ENCODE results near the gene ZIC5.
"Not testable (repeated sequence)": the region's sequence is repeated elsewhere in the genome, so short reads cannot be mapped to it uniquely, and the experiment has no call there.

Gene ZIC5

DNA sequence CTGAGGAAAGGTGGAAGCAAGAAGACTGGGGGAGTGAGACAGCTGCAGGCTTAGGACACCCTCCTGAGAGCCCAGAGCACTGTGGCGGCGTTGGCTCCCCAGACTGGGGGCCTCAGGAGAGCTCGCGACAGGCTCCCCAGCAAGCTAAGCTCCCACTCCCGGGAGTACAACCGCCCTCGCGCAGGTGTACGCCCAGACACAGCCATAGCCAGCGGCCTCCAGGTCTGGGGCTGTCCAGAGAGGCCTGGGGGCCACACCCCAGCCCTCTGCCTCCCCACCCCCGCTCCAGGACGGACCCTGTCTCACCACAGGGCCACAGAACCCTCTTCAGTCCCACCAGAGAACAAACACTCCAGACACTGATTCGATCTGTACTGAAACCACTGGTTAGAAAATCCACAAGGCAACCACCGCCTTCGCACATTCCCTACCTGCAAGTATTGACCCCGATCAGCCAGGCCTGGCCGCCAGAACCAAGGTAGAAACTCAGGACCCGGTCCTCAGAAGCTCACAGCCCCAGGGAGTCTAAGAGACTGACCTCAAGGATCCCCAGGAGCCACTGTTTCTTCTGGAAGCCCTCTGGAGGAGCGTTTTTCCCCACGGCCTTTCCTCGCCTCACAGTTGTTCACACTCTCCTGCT is 16.3 kb downstream of the ZIC5 start:
- Histone ChIP-seq H3K9ac (ENCODE audit: insufficient read length) (peak overlapping the region; percentile 47), H3K9me3 (ENCODE audit: low read depth, low read length) (no peaks in the 10 kb centered on the region), H3K4me3 (peak overlapping the region; percentile 82), H3K27ac (no peak overlapping the region), H3K36me3 (ENCODE audit: insufficient read depth, low read length) (no peaks in the 10 kb centered on the region)
- no peak for TF ChIP-seq FOXP2 (optimal IDR thresholded peaks at IDR 0.05; ENCODE audit: control extremely low read depth, extremely low read length, insufficient read depth)
- no peak for TF ChIP-seq POLR2AphosphoS5 (IDR thresholded peaks at IDR 0.05; ENCODE audit: borderline replicate concordance, low read depth, low read length)
- no peak for TF ChIP-seq EZH2 (IDR thresholded peaks at IDR 0.05)
- DNase-seq (ENCODE audit: low read depth, low spot score) = no peak

DNA sequence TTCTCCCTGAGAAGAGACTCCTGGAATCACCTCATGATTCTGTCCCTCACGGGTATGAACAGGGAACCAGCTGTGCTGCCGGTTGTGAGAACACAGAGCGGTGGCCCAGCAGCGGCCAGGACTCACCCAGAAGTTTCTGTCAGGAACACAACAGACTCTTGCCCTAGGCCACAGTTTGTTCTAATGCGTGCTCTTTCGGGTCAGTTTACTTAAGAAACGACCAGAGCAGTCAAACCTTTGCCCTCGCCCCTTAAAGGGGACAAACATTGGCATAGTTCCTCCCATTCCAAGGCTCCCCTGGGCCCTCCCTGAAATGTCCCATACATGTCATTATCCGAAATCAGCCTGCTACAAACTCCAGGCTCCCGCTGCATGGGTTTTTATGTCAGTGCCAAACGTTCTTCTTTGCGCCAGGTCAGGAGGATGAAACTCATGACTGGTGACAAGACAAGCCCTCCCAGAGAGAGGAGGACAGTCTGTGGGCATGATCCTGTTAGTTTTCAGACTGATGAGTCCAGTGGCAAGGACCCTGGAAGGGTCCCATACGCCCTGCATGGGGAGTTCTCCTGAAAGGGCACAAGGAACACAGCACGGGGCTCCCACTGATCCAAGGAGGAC is 18.3 kb downstream of the ZIC5 start:
- Histone ChIP-seq H3K4me3 (no peak overlapping the region), H3K27ac (peak overlapping the region; percentile 16; the same call in 1 of the 2 replicates), H3K9ac (ENCODE audit: insufficient read length) (no peak overlapping the region), H3K36me3 (ENCODE audit: insufficient read depth, low read length) (no peaks in the 10 kb centered on the region), H3K9me3 (ENCODE audit: low read depth, low read length) (no peaks in the 10 kb centered on the region)
- TF ChIP-seq EZH2 (IDR thresholded peaks at IDR 0.05) (no peak), POLR2AphosphoS5 (IDR thresholded peaks at IDR 0.05; ENCODE audit: borderline replicate concordance, low read depth, low read length) (no peak), FOXP2 (optimal IDR thresholded peaks at IDR 0.05; ENCODE audit: control extremely low read depth, extremely low read length, insufficient read depth) (no peak)
- no peak for DNase-seq (ENCODE audit: low read depth, low spot score)

DNA sequence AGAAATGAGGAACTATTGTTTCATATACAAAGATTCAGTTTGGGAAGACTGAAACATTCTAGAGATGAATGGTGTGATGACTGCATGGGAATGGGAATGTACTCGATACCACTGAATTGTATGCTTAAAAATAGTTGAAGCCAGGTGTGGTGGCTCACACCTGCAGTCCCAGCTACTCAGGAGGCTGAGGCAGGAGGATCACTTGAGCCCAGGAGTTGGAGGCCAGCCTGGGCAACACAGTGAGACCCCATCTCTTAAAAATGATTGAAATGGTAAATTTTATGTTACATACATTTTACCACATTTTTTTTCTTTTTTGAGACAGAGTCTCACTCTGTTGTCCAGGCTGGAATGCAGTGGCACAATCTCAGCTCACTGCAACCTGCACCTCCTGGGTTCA is 19.9 kb downstream of the ZIC5 start:
- H3K9me3 ChIP-seq (ENCODE audit: low read depth, low read length); DNase-seq (ENCODE audit: low read depth, low spot score); H3K27ac ChIP-seq; H3K9ac ChIP-seq (ENCODE audit: insufficient read length); H3K36me3 ChIP-seq (ENCODE audit: insufficient read depth, low read length); H3K4me3 ChIP-seq: not testable (repeated sequence)

DNA sequence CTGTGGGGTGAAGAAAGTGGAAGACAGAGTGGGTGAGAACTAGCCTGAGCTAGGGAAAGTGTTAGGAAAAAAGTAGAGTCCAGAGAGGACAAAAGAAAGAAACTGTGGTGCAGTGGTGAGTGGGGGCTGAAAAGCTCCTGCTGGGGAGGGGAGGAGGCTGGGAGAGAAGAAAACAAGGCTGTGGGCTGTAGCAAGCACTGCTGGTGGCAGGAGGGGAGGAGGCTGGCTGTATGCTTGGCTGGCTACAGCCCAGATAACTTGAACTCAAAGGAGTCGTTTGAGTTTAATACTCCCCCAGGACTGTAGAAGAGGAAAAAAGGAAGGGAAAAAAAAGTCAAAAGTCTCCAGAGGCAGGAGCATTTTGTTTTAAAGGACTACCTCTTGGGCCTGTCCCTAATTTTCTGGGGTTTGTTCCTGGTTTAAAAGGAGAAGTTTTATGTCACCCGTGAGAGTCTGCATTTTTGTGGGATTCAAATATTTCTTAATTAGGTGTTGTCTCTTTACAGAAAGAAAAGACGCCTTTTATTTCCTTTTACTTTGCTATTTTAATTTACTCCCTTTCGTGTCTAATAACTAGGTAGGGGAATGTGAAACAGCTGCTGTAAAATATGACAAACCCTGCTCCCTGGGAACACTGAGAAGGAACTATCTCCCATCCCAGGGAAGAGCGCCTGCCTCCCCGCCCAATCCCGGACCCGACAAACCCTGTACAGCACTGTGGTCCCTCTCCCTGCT is 21.7 kb downstream of the ZIC5 start:
- no peak for DNase-seq (ENCODE audit: low read depth, low spot score)
- Histone ChIP-seq H3K4me3 (peak overlapping the region; percentile 66), H3K9me3 (ENCODE audit: low read depth, low read length) (no peaks in the 10 kb centered on the region), H3K27ac (peak overlapping the region; percentile 97), H3K36me3 (ENCODE audit: insufficient read depth, low read length) (no peaks in the 10 kb centered on the region), H3K9ac (ENCODE audit: insufficient read length) (peak overlapping the region; percentile 69)
- TF ChIP-seq POLR2AphosphoS5 (IDR thresholded peaks at IDR 0.05; ENCODE audit: borderline replicate concordance, low read depth, low read length) (no peak), EZH2 (IDR thresholded peaks at IDR 0.05) (no peak), FOXP2 (optimal IDR thresholded peaks at IDR 0.05; ENCODE audit: control extremely low read depth, extremely low read length, insufficient read depth) (no peak)

DNA sequence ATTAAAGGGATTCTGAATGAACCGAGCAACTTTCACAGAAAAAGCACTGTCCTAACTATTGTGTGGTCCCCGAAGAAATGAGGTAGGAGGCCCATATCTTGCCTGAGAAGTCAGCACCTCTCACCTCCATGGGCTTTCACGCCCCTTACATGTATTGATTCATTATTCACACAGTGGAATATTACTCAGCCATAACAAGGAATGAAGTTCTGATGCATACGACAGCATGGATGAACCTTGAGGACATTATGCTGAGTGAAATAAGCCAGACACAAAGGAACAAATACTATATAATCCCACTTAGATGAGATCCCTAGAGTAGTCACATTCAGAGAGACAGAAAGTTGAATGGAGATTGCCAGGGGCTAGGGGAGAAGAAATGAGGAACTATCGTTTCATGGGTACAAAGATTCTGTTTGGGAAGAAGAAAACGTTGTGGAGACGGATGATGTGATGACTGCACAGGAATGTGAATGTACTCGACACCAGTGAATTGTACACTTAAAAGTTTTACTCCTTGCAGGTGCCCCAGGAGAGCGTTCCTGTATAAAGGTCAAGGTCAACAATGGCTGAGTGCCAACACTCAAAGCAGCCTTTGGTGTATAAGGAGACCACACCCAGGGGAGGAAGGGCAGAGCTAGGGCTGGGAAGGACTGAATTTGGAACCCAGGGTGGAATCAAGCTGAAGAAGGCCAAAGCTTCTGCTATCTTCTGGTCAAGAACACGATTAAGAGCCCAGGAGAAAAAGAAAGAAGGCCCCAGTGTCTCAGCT is 22.5 kb downstream of the ZIC5 start:
- DNase-seq (ENCODE audit: low read depth, low spot score) = no peak
- Histone ChIP-seq H3K36me3 (ENCODE audit: insufficient read depth, low read length) (no peaks in the 10 kb centered on the region), H3K9ac (ENCODE audit: insufficient read length) (peak overlapping the region; percentile 69), H3K27ac (peak overlapping the region; percentile 97), H3K9me3 (ENCODE audit: low read depth, low read length) (no peaks in the 10 kb centered on the region), H3K4me3 (peak overlapping the region; percentile 66)
- TF ChIP-seq POLR2AphosphoS5 (IDR thresholded peaks at IDR 0.05; ENCODE audit: borderline replicate concordance, low read depth, low read length) (no peak), FOXP2 (optimal IDR thresholded peaks at IDR 0.05; ENCODE audit: control extremely low read depth, extremely low read length, insufficient read depth) (no peak), EZH2 (IDR thresholded peaks at IDR 0.05) (no peak)

DNA sequence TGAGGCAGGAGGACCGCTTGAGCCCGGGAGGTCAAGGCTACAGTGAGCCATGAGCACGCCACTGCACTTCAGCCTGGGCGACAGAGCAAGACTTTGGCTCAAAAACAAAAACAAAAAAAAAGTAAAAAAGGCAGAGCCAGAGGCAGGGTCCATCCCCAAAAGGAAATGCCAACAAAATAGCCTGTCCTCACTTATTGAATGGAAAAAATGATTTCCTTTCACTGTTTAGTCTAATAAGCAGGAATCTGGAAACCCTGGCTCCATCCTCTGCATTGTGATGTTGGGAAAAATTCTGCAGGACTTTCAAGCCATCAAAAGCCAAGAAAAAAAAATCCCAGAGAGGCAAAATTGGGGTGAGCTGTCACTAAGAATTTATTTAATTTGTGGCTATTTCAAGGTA is 23.2 kb downstream of the ZIC5 start:
- no peak for TF ChIP-seq FOXP2 (optimal IDR thresholded peaks at IDR 0.05; ENCODE audit: control extremely low read depth, extremely low read length, insufficient read depth)
- no peak for TF ChIP-seq EZH2 (IDR thresholded peaks at IDR 0.05)
- no peak for TF ChIP-seq POLR2AphosphoS5 (IDR thresholded peaks at IDR 0.05; ENCODE audit: borderline replicate concordance, low read depth, low read length)
- H3K27ac ChIP-seq = no peak overlapping the region
- H3K9ac ChIP-seq (ENCODE audit: insufficient read length) = no peak overlapping the region
- no peak overlapping the region for H3K4me3 ChIP-seq
- no peak for DNase-seq (ENCODE audit: low read depth, low spot score)
- H3K9me3 ChIP-seq (ENCODE audit: low read depth, low read length) = no peaks in the 10 kb centered on the region
- no peaks in the 10 kb centered on the region for H3K36me3 ChIP-seq (ENCODE audit: insufficient read depth, low read length)

DNA sequence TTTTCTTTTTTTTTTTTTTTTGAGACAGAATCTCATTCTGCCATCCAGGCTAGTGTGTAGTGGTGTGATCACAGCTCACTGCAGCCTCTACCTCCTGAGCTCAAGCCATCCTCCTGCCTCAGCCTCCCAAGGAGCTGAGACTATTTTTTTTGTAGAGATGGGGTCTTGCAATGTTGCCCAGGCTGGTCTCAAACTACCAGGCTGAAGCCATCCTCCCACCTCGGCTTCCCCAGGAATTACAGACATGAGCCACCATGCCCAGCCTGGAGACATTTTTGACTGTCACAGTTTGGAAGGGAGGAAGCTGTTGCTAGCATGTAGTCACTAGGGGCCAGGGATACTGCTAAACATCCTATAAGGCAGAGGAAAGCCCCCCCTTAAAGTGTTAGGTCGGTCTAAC is 23.9 kb downstream of the ZIC5 start:
- no peak overlapping the region for H3K4me3 ChIP-seq
- no peak overlapping the region for H3K27ac ChIP-seq
- no peak overlapping the region for H3K9ac ChIP-seq (ENCODE audit: insufficient read length)
- H3K9me3 ChIP-seq (ENCODE audit: low read depth, low read length) = no peaks in the 10 kb centered on the region
- TF ChIP-seq POLR2AphosphoS5 (IDR thresholded peaks at IDR 0.05; ENCODE audit: borderline replicate concordance, low read depth, low read length) (no peak), EZH2 (IDR thresholded peaks at IDR 0.05) (no peak), FOXP2 (optimal IDR thresholded peaks at IDR 0.05; ENCODE audit: control extremely low read depth, extremely low read length, insufficient read depth) (no peak)
- no peak for DNase-seq (ENCODE audit: low read depth, low spot score)
- H3K36me3 ChIP-seq (ENCODE audit: insufficient read depth, low read length) = no peaks in the 10 kb centered on the region

DNA sequence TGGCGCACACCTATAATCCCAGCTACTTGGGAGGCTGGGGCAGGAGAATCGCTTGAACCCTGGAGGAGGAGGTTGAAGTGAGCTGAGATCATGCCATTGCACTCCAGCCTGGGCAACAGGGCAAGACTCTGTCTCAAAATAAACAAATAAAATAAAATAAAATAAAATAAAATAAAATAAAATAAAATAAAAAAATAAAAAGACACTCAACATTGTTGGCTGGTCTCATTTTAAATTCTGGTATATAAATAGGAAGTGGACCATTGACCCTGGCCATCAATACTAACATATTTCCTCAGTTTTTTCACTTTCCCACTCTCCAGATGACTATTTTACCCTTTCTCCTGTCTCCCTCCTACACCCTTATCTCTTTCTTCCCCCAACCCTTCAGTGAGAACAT is 26.1 kb downstream of the ZIC5 start:
- H3K4me3 ChIP-seq; H3K36me3 ChIP-seq (ENCODE audit: insufficient read depth, low read length); DNase-seq (ENCODE audit: low read depth, low spot score); H3K9me3 ChIP-seq (ENCODE audit: low read depth, low read length); H3K27ac ChIP-seq; H3K9ac ChIP-seq (ENCODE audit: insufficient read length): not testable (repeated sequence)

Measured in SK-N-MC (cell line).